Measurements from ENCODE around the gene LEMD3. TPM values are rescaled to one million over a fixed set of nuclear protein-coding genes. Genes with fewer than 3 reads are reported as not detected.
"Not testable (repeated sequence)": the region's sequence is repeated elsewhere in the genome, so short reads cannot be mapped to it uniquely, and the experiment has no call there.

The LEMD3 gene
- total RNA-seq, 3 donors from 2014 or later, result 30.9 to 34.3 (median 32.5) TPM

GRCh38 chr12:65266408-65266807 is 97.0 kb downstream of the LEMD3 start:
- DNase-seq (no peak), ATAC-seq (no peak)
- Mint-ChIP-seq H3K4me1 (ENCODE audit: low read depth) (no peaks in the 10 kb centered on the region), H3K27me3 (ENCODE audit: low read depth) (peaks cover 14% of the 10 kb centered on the region), H3K36me3 (ENCODE audit: insufficient read depth) (no peaks in the 10 kb centered on the region), H3K4me3 (no peak overlapping the region), H3K9me3 (no peaks in the 10 kb centered on the region)

DNA sequence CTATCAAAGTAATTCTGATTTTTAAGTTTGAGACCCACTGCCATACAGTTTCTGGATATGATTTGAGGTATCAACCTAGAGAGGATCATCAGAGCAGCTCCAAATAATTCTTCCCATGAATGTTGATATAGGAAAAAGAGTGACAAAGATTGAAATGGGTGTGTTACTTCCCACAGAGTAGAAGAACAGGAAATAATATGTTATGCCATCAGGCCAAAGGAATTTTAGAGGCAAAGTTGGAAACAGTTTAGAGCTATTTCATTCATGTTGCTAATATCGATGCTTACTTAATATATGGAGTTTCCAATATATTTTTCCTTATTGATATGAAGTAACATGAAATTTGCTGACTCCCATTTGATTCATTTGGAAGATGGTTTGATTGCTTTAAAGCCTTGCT is 100.2 kb downstream of the LEMD3 start:
- Mint-ChIP-seq H3K4me1 (ENCODE audit: low read depth) (no peaks in the 10 kb centered on the region), H3K27me3 (ENCODE audit: low read depth) (peaks cover 19% of the 10 kb centered on the region), H3K36me3 (ENCODE audit: insufficient read depth) (no peaks in the 10 kb centered on the region), H3K4me3 (no peak overlapping the region), H3K9me3 (no peaks in the 10 kb centered on the region)
- ATAC-seq, result no peak
- DNase-seq, result no peak

- Mint-ChIP-seq H3K27me3 (ENCODE audit: low read depth) (peaks cover 34% of the 10 kb centered on the region), H3K9me3 (no peaks in the 10 kb centered on the region), H3K36me3 (ENCODE audit: insufficient read depth) (no peaks in the 10 kb centered on the region), H3K4me3 (no peak overlapping the region), H3K4me1 (ENCODE audit: low read depth) (peaks cover 5% of the 10 kb centered on the region)
- ATAC-seq (no peak), DNase-seq (no peak)
Measured at GRCh38 chr12:65274602-65275272, 105.4 kb downstream of the LEMD3 start.

DNA sequence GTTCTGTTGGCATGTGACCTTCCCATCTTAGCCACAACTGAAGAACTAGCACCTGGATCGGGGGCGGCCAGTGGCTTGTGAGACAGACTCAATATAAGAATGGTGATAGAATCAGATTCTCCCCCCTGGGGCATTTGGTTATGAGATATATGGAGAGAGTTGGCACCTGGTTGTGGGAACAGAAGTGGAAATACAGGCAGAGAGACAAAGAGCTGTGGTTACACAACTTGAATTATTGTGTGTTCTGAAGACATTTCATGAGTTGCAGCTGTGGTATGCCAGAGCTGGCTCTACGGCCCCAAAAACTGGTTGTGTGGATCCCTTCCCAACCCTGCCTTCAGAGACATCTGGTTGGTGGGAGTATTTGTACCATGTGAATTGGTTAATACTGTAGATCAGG is 106.2 kb downstream of the LEMD3 start:
- H3K36me3 Mint-ChIP-seq (ENCODE audit: insufficient read depth), result no peaks in the 10 kb centered on the region

GRCh38 chr12:65276916-65277530 is 107.6 kb downstream of the LEMD3 start:
- Mint-ChIP-seq H3K36me3 (ENCODE audit: insufficient read depth) (no peaks in the 10 kb centered on the region), H3K4me3 (no peak overlapping the region), H3K9me3 (no peaks in the 10 kb centered on the region), H3K4me1 (ENCODE audit: low read depth) (peaks cover 5% of the 10 kb centered on the region), H3K27me3 (ENCODE audit: low read depth) (peaks cover 50% of the 10 kb centered on the region)
- DNase-seq (no peak), ATAC-seq (no peak)

More for the DNA sequence above, 106.2 kb downstream of the LEMD3 start:
- DNase-seq, result no peak
- no peak for ATAC-seq
- peaks cover 40% of the 10 kb centered on the region for H3K27me3 Mint-ChIP-seq (ENCODE audit: low read depth)
- no peaks in the 10 kb centered on the region for H3K9me3 Mint-ChIP-seq
- H3K4me3 Mint-ChIP-seq, result no peak overlapping the region
- peaks cover 5% of the 10 kb centered on the region for H3K4me1 Mint-ChIP-seq (ENCODE audit: low read depth)

GRCh38 chr12:65277994-65278575 is 108.7 kb downstream of the LEMD3 start:
- peak overlapping the region; percentile 52 for H3K4me3 Mint-ChIP-seq
- ATAC-seq (no peak), DNase-seq (no peak)
- H3K36me3 Mint-ChIP-seq (ENCODE audit: insufficient read depth), result no peaks in the 10 kb centered on the region
- H3K4me1 Mint-ChIP-seq (ENCODE audit: low read depth), result peaks cover 5% of the 10 kb centered on the region
- peaks cover 55% of the 10 kb centered on the region for H3K27me3 Mint-ChIP-seq (ENCODE audit: low read depth)
- H3K9me3 Mint-ChIP-seq, result no peaks in the 10 kb centered on the region

DNA sequence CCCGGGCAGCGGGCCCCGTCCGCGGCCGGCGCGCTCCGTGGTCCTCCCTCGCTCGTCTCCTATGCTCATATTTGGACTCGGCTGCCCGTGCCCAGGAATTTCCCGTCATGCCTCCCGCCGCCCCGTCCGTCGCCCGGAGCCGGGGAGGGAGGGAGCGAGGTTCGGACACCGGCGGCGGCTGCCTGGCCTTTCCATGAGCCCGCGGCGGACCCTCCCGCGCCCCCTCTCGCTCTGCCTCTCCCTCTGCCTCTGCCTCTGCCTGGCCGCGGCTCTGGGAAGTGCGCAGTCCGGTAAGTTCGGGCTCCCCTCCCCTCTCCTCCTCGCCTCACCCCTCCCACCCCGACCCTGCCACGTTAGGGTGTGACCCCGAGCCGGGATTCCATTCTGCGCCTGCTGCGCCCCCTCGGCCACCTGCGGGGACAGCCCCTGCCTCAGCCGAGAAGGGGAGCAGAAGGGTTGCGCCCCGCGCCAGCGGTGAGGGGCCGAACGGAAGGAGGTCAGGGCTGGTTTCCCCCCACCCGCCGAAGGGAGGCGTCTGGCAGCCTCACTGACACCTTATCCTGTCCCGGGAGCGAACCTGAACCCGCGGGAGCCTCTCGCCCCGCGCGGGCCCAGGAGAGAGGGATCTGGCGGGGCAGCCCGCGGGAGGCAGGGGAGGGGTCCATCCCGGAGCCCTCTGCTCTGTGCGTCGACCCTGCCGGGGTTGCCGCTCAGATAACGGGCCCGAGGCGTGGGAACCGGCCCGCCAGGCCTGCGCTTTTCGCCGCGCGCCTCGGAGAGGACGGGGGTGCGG is 109.4 kb downstream of the LEMD3 start, which contains the start of gene MSRB3:
TSS of gene MSRB3 (plus strand) at position 108 of the 793 bp plus-strand sequence. CDS start 29,897 bp downstream, outside the sequence.
- DNase-seq (peak; percentile 5), ATAC-seq (peak; percentile 61 to 65)
- no peaks in the 10 kb centered on the region for H3K36me3 Mint-ChIP-seq (ENCODE audit: insufficient read depth)
- H3K4me1 Mint-ChIP-seq (ENCODE audit: low read depth), result peaks cover 5% of the 10 kb centered on the region
- peaks cover 53% of the 10 kb centered on the region for H3K27me3 Mint-ChIP-seq (ENCODE audit: low read depth)
- H3K4me3 Mint-ChIP-seq, result peak within 1 kb of the TSS; percentile 66
- no peaks in the 10 kb centered on the region for H3K9me3 Mint-ChIP-seq

DNA sequence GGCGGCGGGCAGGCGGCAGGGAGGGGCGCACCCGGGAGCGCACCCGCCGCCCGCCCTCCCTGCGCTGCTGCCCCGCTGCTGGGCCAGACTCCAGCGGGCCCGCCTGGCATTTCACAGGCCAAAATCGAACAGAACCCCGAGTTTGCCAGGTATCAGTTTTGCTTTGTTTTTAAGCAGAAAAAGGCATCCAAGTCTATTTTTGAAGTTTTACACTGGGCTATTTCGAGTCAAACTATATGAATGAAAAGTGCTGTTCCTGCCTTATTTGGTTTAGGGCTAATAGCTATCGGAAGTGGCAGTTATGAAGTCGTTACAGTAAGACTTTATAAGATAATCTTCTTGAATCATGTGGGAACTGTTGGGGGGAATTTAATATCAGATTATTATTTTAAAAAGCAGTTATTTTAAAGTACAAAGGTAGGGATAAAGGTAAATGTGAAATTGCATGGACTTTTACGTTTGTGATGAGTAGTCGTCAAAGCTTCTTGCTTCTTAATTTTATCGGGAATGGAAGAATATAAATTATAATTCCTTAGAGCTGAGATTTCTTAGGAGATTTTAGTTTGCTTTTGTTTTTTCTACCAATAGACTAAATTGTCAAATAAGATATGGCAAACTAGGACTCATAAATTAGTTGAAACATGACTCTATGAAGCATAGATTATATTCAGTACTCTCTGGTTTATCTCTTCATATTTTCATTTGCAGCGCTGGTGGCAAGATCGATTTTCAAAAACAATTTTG is 110.2 kb downstream of the LEMD3 start:
- Mint-ChIP-seq H3K27me3 (ENCODE audit: low read depth) (peaks cover 53% of the 10 kb centered on the region), H3K4me3 (peak overlapping the region; percentile 66), H3K4me1 (ENCODE audit: low read depth) (peaks cover 5% of the 10 kb centered on the region), H3K9me3 (no peaks in the 10 kb centered on the region), H3K36me3 (ENCODE audit: insufficient read depth) (no peaks in the 10 kb centered on the region)
- ATAC-seq, result no peak
- DNase-seq, result no peak

- H3K9me3 Mint-ChIP-seq, result no peaks in the 10 kb centered on the region
- H3K4me1 Mint-ChIP-seq (ENCODE audit: low read depth), result peaks cover 5% of the 10 kb centered on the region
- H3K4me3 Mint-ChIP-seq, result no peak overlapping the region
Measured at GRCh38 chr12:65280306-65280705, 110.9 kb downstream of the LEMD3 start.

GRCh38 chr12:65282840-65283239 is 113.5 kb downstream of the LEMD3 start:
- Mint-ChIP-seq H3K9me3 (no peaks in the 10 kb centered on the region), H3K4me3 (no peak overlapping the region), H3K27me3 (ENCODE audit: low read depth) (peaks cover 45% of the 10 kb centered on the region), H3K36me3 (ENCODE audit: insufficient read depth) (no peaks in the 10 kb centered on the region), H3K4me1 (ENCODE audit: low read depth) (peaks cover 3% of the 10 kb centered on the region)
- ATAC-seq (no peak), DNase-seq (no peak)

More at GRCh38 chr12:65280306-65280705, 110.9 kb downstream of the LEMD3 start:
- no peak for DNase-seq
- Mint-ChIP-seq H3K27me3 (ENCODE audit: low read depth) (peaks cover 49% of the 10 kb centered on the region), H3K36me3 (ENCODE audit: insufficient read depth) (no peaks in the 10 kb centered on the region)
- no peak for ATAC-seq

DNA sequence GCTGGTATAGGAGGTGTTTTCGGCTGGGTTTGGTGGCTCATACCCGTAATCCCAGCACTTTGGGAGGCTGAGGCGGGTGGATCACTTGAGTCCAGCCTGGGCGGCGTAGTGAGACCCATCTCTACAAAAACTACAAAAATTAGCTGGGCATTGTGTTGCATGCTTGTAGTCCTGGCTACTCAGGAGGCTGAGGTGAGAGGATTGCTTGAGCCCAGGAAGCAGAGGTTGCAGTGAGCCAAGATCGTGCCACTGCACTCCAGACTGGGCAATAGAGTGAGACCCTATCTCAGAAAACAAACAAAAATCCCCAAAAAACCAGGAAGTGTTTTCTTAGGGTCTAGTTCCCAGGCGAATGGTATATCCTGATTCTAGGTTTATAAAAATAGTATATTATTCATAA is 116.1 kb downstream of the LEMD3 start:
- not testable (repeated sequence) for H3K4me3 Mint-ChIP-seq; DNase-seq; ATAC-seq; H3K9me3 Mint-ChIP-seq; H3K36me3 Mint-ChIP-seq (ENCODE audit: insufficient read depth); H3K4me1 Mint-ChIP-seq (ENCODE audit: low read depth)
- H3K27me3 Mint-ChIP-seq (ENCODE audit: low read depth), result peaks cover 32% of the 10 kb centered on the region

DNA sequence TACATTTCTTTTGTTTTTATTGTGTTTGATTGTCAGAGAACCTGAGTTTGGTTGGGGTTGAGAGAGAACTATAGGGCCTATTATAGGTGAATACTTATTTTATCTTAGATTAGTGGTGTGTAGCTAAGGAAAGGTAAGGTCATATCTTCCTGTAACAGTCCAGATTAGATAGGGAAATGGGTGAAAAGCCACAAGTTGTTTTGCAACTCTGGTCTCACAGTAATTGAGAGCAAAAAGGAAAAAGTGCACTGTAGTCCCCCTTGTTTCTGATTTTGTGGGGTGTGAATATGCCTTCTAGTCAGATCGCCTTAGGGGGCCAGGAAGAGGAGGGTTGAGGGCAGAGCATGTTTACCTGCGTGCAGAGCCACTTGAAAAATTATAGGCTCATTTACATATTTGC is 118.0 kb downstream of the LEMD3 start:
- no peaks in the 10 kb centered on the region for H3K9me3 Mint-ChIP-seq
- H3K4me3 Mint-ChIP-seq, result no peak overlapping the region
- no peaks in the 10 kb centered on the region for H3K36me3 Mint-ChIP-seq (ENCODE audit: insufficient read depth)
- H3K27me3 Mint-ChIP-seq (ENCODE audit: low read depth), result peaks cover 20% of the 10 kb centered on the region
- no peaks in the 10 kb centered on the region for H3K4me1 Mint-ChIP-seq (ENCODE audit: low read depth)
- DNase-seq (no peak), ATAC-seq (no peak)

GRCh38 chr12:65292241-65292640 is 122.9 kb downstream of the LEMD3 start:
- Mint-ChIP-seq H3K9me3 (peaks cover 7% of the 10 kb centered on the region), H3K4me3 (no peak overlapping the region), H3K27me3 (ENCODE audit: low read depth) (peaks cover 22% of the 10 kb centered on the region), H3K36me3 (ENCODE audit: insufficient read depth) (no peaks in the 10 kb centered on the region), H3K4me1 (ENCODE audit: low read depth) (no peaks in the 10 kb centered on the region)
- DNase-seq (no peak), ATAC-seq (no peak)

GRCh38 chr12:65293735-65294134 is 124.4 kb downstream of the LEMD3 start:
- ATAC-seq (no peak), DNase-seq (no peak)
- no peaks in the 10 kb centered on the region for H3K4me1 Mint-ChIP-seq (ENCODE audit: low read depth)
- peaks cover 18% of the 10 kb centered on the region for H3K27me3 Mint-ChIP-seq (ENCODE audit: low read depth)
- H3K9me3 Mint-ChIP-seq, result peaks cover 7% of the 10 kb centered on the region
- H3K36me3 Mint-ChIP-seq (ENCODE audit: insufficient read depth), result no peaks in the 10 kb centered on the region
- no peak overlapping the region for H3K4me3 Mint-ChIP-seq
